ENCODE results near the gene FKBP10. TPM values are rescaled to one million over a fixed set of nuclear protein-coding genes. Genes with fewer than 3 reads are reported as not detected.

Gene FKBP10
- total RNA-seq, 2 experiments from 2014 or later: not detected

- peaks cover 5% of the 10 kb centered on the region for H3K27me3 Mint-ChIP-seq
- peaks cover 8% of the 10 kb centered on the region for H3K4me1 Mint-ChIP-seq
- DNase-seq: no peak
- ChIA-PET POLR2A (no interaction called here), CTCF (no interaction called here)
- no peaks in the 10 kb centered on the region for H3K36me3 Mint-ChIP-seq (ENCODE audit: low read depth)
- no peaks in the 10 kb centered on the region for H3K9me3 Mint-ChIP-seq
- H3K27ac Mint-ChIP-seq: no peak overlapping the region
- no peak overlapping the region for H3K4me3 Mint-ChIP-seq
Observed at GRCh38 chr17:41806685-41807445, 5.9 kb upstream of the FKBP10 start.

- ChIA-PET CTCF (interaction anchor here (0.8 to 3.2 kb wide), 19 partner anchors 9 to 122 kb away, joined by 3 to 23 read pairs (median 4); partner anchors contain the start of genes EIF1, JUP, KLHL10 and KLHL11), POLR2A (interaction anchor here (1.0 to 2.2 kb wide), 9 partner anchors 9 to 121 kb away, joined by 3 to 12 read pairs (median 4); partner anchors contain the start of gene EIF1)
- Mint-ChIP-seq H3K4me1 (peaks cover 16% of the 10 kb centered on the region), H3K9me3 (no peaks in the 10 kb centered on the region), H3K36me3 (ENCODE audit: low read depth) (no peaks in the 10 kb centered on the region), H3K4me3 (peak overlapping the region; percentile 44), H3K27ac (no peak overlapping the region), H3K27me3 (peaks cover 19% of the 10 kb centered on the region)
- DNase-seq: no peak
Observed at GRCh38 chr17:41810659-41811548, 1.9 kb upstream of the FKBP10 start.

- H3K4me1 Mint-ChIP-seq: peaks cover 16% of the 10 kb centered on the region
- POLR2A ChIA-PET: interaction anchor here (1.0 to 2.2 kb wide), 8 partner anchors 8 to 122 kb away, joined by 3 to 12 read pairs (median 4); partner anchors contain the start of gene EIF1
- no peaks in the 10 kb centered on the region for H3K36me3 Mint-ChIP-seq (ENCODE audit: low read depth)
- H3K27ac Mint-ChIP-seq: peak within 1 kb of the TSS; percentile 1
- peak within 1 kb of the TSS; percentile 76 for H3K4me3 Mint-ChIP-seq
- peak; percentile 79 for DNase-seq
- H3K27me3 Mint-ChIP-seq: peaks cover 19% of the 10 kb centered on the region
- no peaks in the 10 kb centered on the region for H3K9me3 Mint-ChIP-seq
- CTCF ChIA-PET: interaction anchor here (0.7 to 3.2 kb wide), 21 partner anchors 9 to 159 kb away, joined by 3 to 23 read pairs (median 4); partner anchors contain the start of genes EIF1, JUP, KLHL10 and KLHL11
Observed at GRCh38 chr17:41811549-41812380, 1.0 kb upstream of the FKBP10 start, which contains the start of gene P3H4. Gene P3H4 (minus strand): TSS chr17:41811949. CDS start chr17:41811915, 34 bp downstream.

GRCh38 chr17:41813152-41813680 lies 412 bp downstream of the FKBP10 start:
- H3K4me3 Mint-ChIP-seq: peak overlapping the region; percentile 17
- ChIA-PET POLR2A (no interaction called here), CTCF (interaction anchor here (1.0 kb wide), 1 partner anchor 14 kb away, joined by 3 read pairs; no protein-coding TSS in a partner anchor)
- H3K36me3 Mint-ChIP-seq (ENCODE audit: low read depth): no peaks in the 10 kb centered on the region
- H3K27me3 Mint-ChIP-seq: peaks cover 19% of the 10 kb centered on the region
- no peak overlapping the region for H3K27ac Mint-ChIP-seq
- peaks cover 16% of the 10 kb centered on the region for H3K4me1 Mint-ChIP-seq
- no peak for DNase-seq
- H3K9me3 Mint-ChIP-seq: no peaks in the 10 kb centered on the region

- no peaks in the 10 kb centered on the region for H3K36me3 Mint-ChIP-seq (ENCODE audit: low read depth)
- POLR2A ChIA-PET: no interaction called here
- DNase-seq: no peak
- no peak overlapping the region for H3K27ac Mint-ChIP-seq
- H3K9me3 Mint-ChIP-seq: no peaks in the 10 kb centered on the region
- H3K27me3 Mint-ChIP-seq: peaks cover 19% of the 10 kb centered on the region
- CTCF ChIA-PET: interaction anchor here (1.0 kb wide), 1 partner anchor 14 kb away, joined by 3 read pairs; no protein-coding TSS in a partner anchor
- H3K4me3 Mint-ChIP-seq: no peak overlapping the region
- H3K4me1 Mint-ChIP-seq: peaks cover 16% of the 10 kb centered on the region
Observed at GRCh38 chr17:41813699-41814124, 908 bp downstream of the FKBP10 start.

- H3K9me3 Mint-ChIP-seq: no peaks in the 10 kb centered on the region
- POLR2A ChIA-PET: interaction anchor here (0.9 kb wide), 1 partner anchor 125 kb away, joined by 3 read pairs; no protein-coding TSS in a partner anchor
- no peak overlapping the region for H3K27ac Mint-ChIP-seq
- no peak for DNase-seq
- H3K27me3 Mint-ChIP-seq: peaks cover 19% of the 10 kb centered on the region
- CTCF ChIA-PET: interaction anchor here (0.8 kb wide), 1 partner anchor 50 kb away, joined by 3 read pairs; no protein-coding TSS in a partner anchor
- no peaks in the 10 kb centered on the region for H3K36me3 Mint-ChIP-seq (ENCODE audit: low read depth)
- H3K4me1 Mint-ChIP-seq: peaks cover 16% of the 10 kb centered on the region
- no peak overlapping the region for H3K4me3 Mint-ChIP-seq
Observed at GRCh38 chr17:41814195-41814594, 1.4 kb downstream of the FKBP10 start.

GRCh38 chr17:41816637-41817320 lies 4.0 kb downstream of the FKBP10 start:
- no peak for DNase-seq
- Mint-ChIP-seq H3K9me3 (no peaks in the 10 kb centered on the region), H3K4me1 (peaks cover 9% of the 10 kb centered on the region), H3K36me3 (ENCODE audit: low read depth) (no peaks in the 10 kb centered on the region), H3K27ac (no peak overlapping the region), H3K27me3 (peaks cover 14% of the 10 kb centered on the region), H3K4me3 (no peak overlapping the region)
- POLR2A ChIA-PET: no interaction called here
- CTCF ChIA-PET: no interaction called here

GRCh38 chr17:41818024-41818423 lies 5.2 kb downstream of the FKBP10 start:
- Mint-ChIP-seq H3K36me3 (ENCODE audit: low read depth) (no peaks in the 10 kb centered on the region), H3K27me3 (peaks cover 6% of the 10 kb centered on the region), H3K27ac (no peak overlapping the region), H3K4me3 (no peak overlapping the region), H3K4me1 (peaks cover 2% of the 10 kb centered on the region), H3K9me3 (no peaks in the 10 kb centered on the region)
- DNase-seq: no peak
- ChIA-PET CTCF (no interaction called here), POLR2A (no interaction called here)

GRCh38 chr17:41821776-41822175 lies 9.0 kb downstream of the FKBP10 start:
- CTCF ChIA-PET: interaction anchor here (2.6 kb wide), 1 partner anchor 10 kb away, joined by 10 read pairs; the partner anchor contains the start of gene P3H4
- DNase-seq: no peak

GRCh38 chr17:41822216-41823140 lies 9.7 kb downstream of the FKBP10 start:
- H3K4me1 Mint-ChIP-seq: no peaks in the 10 kb centered on the region
- no peaks in the 10 kb centered on the region for H3K36me3 Mint-ChIP-seq (ENCODE audit: low read depth)
- DNase-seq: no peak
- ChIA-PET POLR2A (interaction anchor here (1.3 kb wide), 1 partner anchor 11 kb away, joined by 3 read pairs; the partner anchor contains the start of gene P3H4), CTCF (interaction anchor here (2.6 kb wide), 1 partner anchor 11 kb away, joined by 10 read pairs; the partner anchor contains the start of gene P3H4)
- no peak overlapping the region for H3K27ac Mint-ChIP-seq
- no peaks in the 10 kb centered on the region for H3K27me3 Mint-ChIP-seq
- H3K9me3 Mint-ChIP-seq: no peaks in the 10 kb centered on the region
- H3K4me3 Mint-ChIP-seq: no peak overlapping the region

More at GRCh38 chr17:41821776-41822175, 9.0 kb downstream of the FKBP10 start:
- H3K36me3 Mint-ChIP-seq (ENCODE audit: low read depth): no peaks in the 10 kb centered on the region
- no peaks in the 10 kb centered on the region for H3K4me1 Mint-ChIP-seq
- no peak overlapping the region for H3K27ac Mint-ChIP-seq
- no peak overlapping the region for H3K4me3 Mint-ChIP-seq
- POLR2A ChIA-PET: no interaction called here
- H3K27me3 Mint-ChIP-seq: no peaks in the 10 kb centered on the region
- H3K9me3 Mint-ChIP-seq: no peaks in the 10 kb centered on the region

- no peaks in the 10 kb centered on the region for H3K4me1 Mint-ChIP-seq
- H3K4me3 Mint-ChIP-seq: no peak overlapping the region
- no peaks in the 10 kb centered on the region for H3K36me3 Mint-ChIP-seq (ENCODE audit: low read depth)
- no peak for DNase-seq
- H3K27ac Mint-ChIP-seq: no peak overlapping the region
- CTCF ChIA-PET: interaction anchor here (2.6 kb wide), 1 partner anchor 11 kb away, joined by 10 read pairs; the partner anchor contains the start of gene P3H4
- POLR2A ChIA-PET: interaction anchor here (1.3 kb wide), 1 partner anchor 12 kb away, joined by 3 read pairs; the partner anchor contains the start of gene P3H4
- H3K27me3 Mint-ChIP-seq: no peaks in the 10 kb centered on the region
- no peaks in the 10 kb centered on the region for H3K9me3 Mint-ChIP-seq
Observed at GRCh38 chr17:41823141-41823524, 10.3 kb downstream of the FKBP10 start.
